Uterus (tissue), 4 donors: ENCODE results near the gene NAV2. TPM values are rescaled to one million over a fixed set of nuclear protein-coding genes. Genes with fewer than 3 reads are reported as not detected.

Experiments used
- DNase-seq, 2 donors: peaks; one replicate each; pipeline ENCODE4 v3.0.0-alpha.2; 2019 to 2020
- H3K27ac ChIP-seq, 2 donors: fragments of 200-600 bp; sonication (generic); 1 replicate in 1 of 2; 2 replicates in 1 of 2; pipeline ENCODE4 v1.5.1; 2016 to 2018
- H3K27me3 ChIP-seq, 2 donors: fragments of 200-600 bp; sonication (generic); one replicate each; pipeline ENCODE4 v1.5.1; 2018 to 2019; ENCODE audit warnings: control low read depth in 1 of 2
- H3K36me3 ChIP-seq, 2 donors: fragments of 200-600 bp; sonication (generic); one replicate each; pipeline ENCODE4 v1.5.1; 2019; ENCODE audit warnings: control low read depth in 1 of 2
- H3K4me1 ChIP-seq, 2 donors: fragments of 200-600 bp; sonication (generic); one replicate each; pipeline ENCODE4 v1.5.1; 2018 to 2019; ENCODE audit warnings: control low read depth in 1 of 2
- H3K4me3 ChIP-seq, 2 donors: fragments of 200-600 bp; sonication (generic); 1 replicate in 1 of 2; 2 replicates in 1 of 2; pipeline ENCODE4 v1.5.1; 2018 to 2019; ENCODE audit warnings: mild to moderate bottlenecking in 1 of 2
- H3K9me3 ChIP-seq, 2 donors: fragments of 200-600 bp; sonication (generic); one replicate each; pipeline ENCODE4 v1.5.1; 2019; ENCODE audit warnings: control low read depth in 1 of 2
- CTCF ChIP-seq, 4 experiments: fragments of 200-600 bp in 2 of 4; fragments of 450-650 bp in 2 of 4; sonication (generic) in 2 of 4; IDR thresholded peaks; one replicate each; pipeline ENCODE4 v1.5.1; 2016 to 2019; ENCODE audit warnings: antibody characterized with exemption in 4 of 4, mild to moderate bottlenecking in 2 of 4, moderate library complexity in 1 of 4
- POLR2A ChIP-seq, 2 donors: fragments of 450-650 bp; IDR thresholded peaks; one replicate each; pipeline ENCODE4 v1.6.1; 2016; ENCODE audit warnings: antibody characterized with exemption in 2 of 2, mild to moderate bottlenecking in 1 of 2, moderate library complexity in 1 of 2
- intact Hi-C: fragments of 100-400 bp; cut with DNase I; formaldehyde crosslinking; loops from one replicate; pipeline ENCODE4 v1.15.1; 2023; ENCODE audit warnings: low total_unique reads
- total RNA-seq, 4 donors: library from RNA; depleted of rRNA in 3 of 4; stranded (reverse); fragments of >200 nt in 3 of 4; gene quantifications; one replicate each; pipeline versions ENCODE4 v1.1.0 to v1.2.4, GENCODE V29; 2014 to 2023
- donor health status: DM: yes; HTN: yes; CAD: no.

Gene NAV2
- total RNA-seq, 4 donors from 2014 or later = 2.6 to 31.6 (median 5.7) TPM

DNA sequence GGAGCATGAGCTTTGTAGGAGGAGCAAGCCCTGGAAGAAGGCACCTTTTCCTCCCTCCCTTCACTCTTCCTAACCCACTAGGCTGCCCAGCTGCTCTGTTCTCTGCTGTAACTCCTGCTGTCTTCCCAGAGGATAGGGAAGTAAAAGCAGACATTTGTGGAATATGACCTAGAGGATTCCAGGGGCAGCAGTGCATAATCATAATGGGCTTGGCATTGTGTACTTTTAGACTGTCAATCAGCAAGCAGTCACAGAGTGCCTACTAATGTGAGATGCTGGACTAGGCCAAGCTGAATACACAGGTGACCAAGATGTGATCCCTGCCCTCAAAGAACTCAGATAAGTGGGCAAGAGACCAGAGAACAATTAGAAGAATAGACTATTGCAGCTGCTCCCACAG lies 133.0 kb downstream of the NAV2 start:
- Histone ChIP-seq H3K27me3 (no peaks in the 10 kb centered on the region), H3K27ac (no peak overlapping the region), H3K9me3 (no peaks in the 10 kb centered on the region), H3K36me3 (no peaks in the 10 kb centered on the region), H3K4me3 (no peak overlapping the region), H3K4me1 (no peaks in the 10 kb centered on the region)
- intact Hi-C loops = no loop called here
- DNase-seq = no peak
- TF ChIP-seq POLR2A (IDR thresholded peaks at IDR 0.05) (no peak), CTCF (IDR thresholded peaks at IDR 0.05) (no peak)

GRCh38 chr11:19846654-19847305 lies 134.1 kb downstream of the NAV2 start:
- Histone ChIP-seq H3K27me3 (no peaks in the 10 kb centered on the region), H3K27ac (no peak overlapping the region), H3K36me3 (no peaks in the 10 kb centered on the region), H3K9me3 (no peaks in the 10 kb centered on the region), H3K4me1 (no peaks in the 10 kb centered on the region), H3K4me3 (no peak overlapping the region)
- TF ChIP-seq CTCF (IDR thresholded peaks at IDR 0.05) (no peak), POLR2A (IDR thresholded peaks at IDR 0.05) (no peak)
- intact Hi-C loops = no loop called here
- peak; percentile 24 to 26 for DNase-seq

GRCh38 chr11:19848219-19848618 lies 135.6 kb downstream of the NAV2 start:
- DNase-seq = no peak
- no peaks in the 10 kb centered on the region for H3K9me3 ChIP-seq
- no peak overlapping the region for H3K27ac ChIP-seq
- no peak for TF ChIP-seq CTCF (IDR thresholded peaks at IDR 0.05)
- TF ChIP-seq POLR2A (IDR thresholded peaks at IDR 0.05) = no peak
- H3K27me3 ChIP-seq = no peaks in the 10 kb centered on the region
- H3K4me3 ChIP-seq = no peak overlapping the region
- H3K36me3 ChIP-seq = no peaks in the 10 kb centered on the region
- intact Hi-C loops = no loop called here
- H3K4me1 ChIP-seq = no peaks in the 10 kb centered on the region

GRCh38 chr11:19849107-19849789 lies 136.6 kb downstream of the NAV2 start:
- Histone ChIP-seq H3K4me3 (no peak overlapping the region), H3K27ac (no peak overlapping the region), H3K4me1 (no peaks in the 10 kb centered on the region), H3K9me3 (no peaks in the 10 kb centered on the region), H3K36me3 (no peaks in the 10 kb centered on the region), H3K27me3 (no peaks in the 10 kb centered on the region)
- intact Hi-C loops = no loop called here
- no peak for DNase-seq
- TF ChIP-seq CTCF (IDR thresholded peaks at IDR 0.05) = no peak
- no peak for TF ChIP-seq POLR2A (IDR thresholded peaks at IDR 0.05)

GRCh38 chr11:19849947-19850593 lies 137.4 kb downstream of the NAV2 start:
- intact Hi-C loops = no loop called here
- TF ChIP-seq POLR2A (IDR thresholded peaks at IDR 0.05) (no peak), CTCF (IDR thresholded peaks at IDR 0.05) (no peak)
- H3K27me3 ChIP-seq = no peaks in the 10 kb centered on the region
- no peak for DNase-seq
- no peaks in the 10 kb centered on the region for H3K4me1 ChIP-seq
- H3K9me3 ChIP-seq = no peaks in the 10 kb centered on the region
- no peak overlapping the region for H3K4me3 ChIP-seq
- no peaks in the 10 kb centered on the region for H3K36me3 ChIP-seq
- no peak overlapping the region for H3K27ac ChIP-seq
